ENCODE data around the gene ABLIM3.

The ABLIM3 gene

DNA sequence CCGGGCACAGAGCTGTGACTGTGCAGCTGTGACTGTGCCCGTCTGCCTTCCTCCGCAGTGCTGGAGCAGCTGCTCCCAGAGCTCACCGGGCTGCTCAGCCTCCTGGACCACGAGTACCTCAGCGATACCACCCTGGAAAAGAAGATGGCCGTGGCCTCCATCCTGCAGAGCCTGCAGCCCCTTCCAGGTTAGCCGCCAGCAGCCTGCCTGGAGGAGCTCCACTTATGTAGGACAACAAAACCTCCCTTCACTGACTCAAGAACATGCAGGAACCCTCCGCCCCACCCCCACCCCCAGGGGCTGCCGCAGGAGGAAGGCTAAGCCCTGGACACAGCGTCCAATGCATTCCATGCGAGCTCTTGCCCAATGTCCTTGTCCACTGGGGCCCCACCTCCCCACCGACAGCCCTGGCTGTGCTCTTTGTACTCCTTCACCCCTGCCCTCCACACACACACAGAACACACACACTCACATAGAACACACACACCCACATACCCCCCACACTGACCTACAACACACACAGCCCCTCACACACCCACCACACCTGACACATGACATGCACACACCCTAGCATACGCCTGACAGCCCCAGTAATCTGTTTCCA lies 158.3 kb downstream of the ABLIM3 start:
- H3K4me3 ChIP-seq (IDR thresholded peaks at IDR 0.05; ENCODE audit: insufficient read depth, low read depth, low read length): no peak overlapping the region
- H4K20me1 ChIP-seq (ENCODE audit: insufficient read depth): no peaks in the 10 kb centered on the region
- no peak overlapping the region for H3K4me2 ChIP-seq
- no peaks in the 10 kb centered on the region for H3K36me3 ChIP-seq (ENCODE audit: insufficient read depth)
- no peak overlapping the region for H3K9ac ChIP-seq
- no peaks in the 10 kb centered on the region for H3K4me1 ChIP-seq (ENCODE audit: low read depth, poor library complexity, severe bottlenecking)
- no peaks in the 10 kb centered on the region for H3K79me2 ChIP-seq (ENCODE audit: insufficient read depth, low read depth)
- no peak overlapping the region for H3K27ac ChIP-seq
- TF ChIP-seq CTCF (conservative IDR thresholded peaks at IDR 0.05; ENCODE audit: low read depth, low read length): no peak
- no peaks in the 10 kb centered on the region for H3K27me3 ChIP-seq (ENCODE audit: insufficient read depth, low read depth)
- no peak overlapping the region for H2AFZ ChIP-seq (ENCODE audit: low read depth)

- Histone ChIP-seq H2AFZ (ENCODE audit: low read depth) (no peak overlapping the region), H3K27me3 (ENCODE audit: insufficient read depth, low read depth) (no peaks in the 10 kb centered on the region), H3K9ac (no peak overlapping the region), H3K79me2 (ENCODE audit: insufficient read depth, low read depth) (no peaks in the 10 kb centered on the region), H4K20me1 (ENCODE audit: insufficient read depth) (no peaks in the 10 kb centered on the region), H3K4me1 (ENCODE audit: low read depth, poor library complexity, severe bottlenecking) (no peaks in the 10 kb centered on the region), H3K36me3 (ENCODE audit: insufficient read depth) (no peaks in the 10 kb centered on the region), H3K4me3 (IDR thresholded peaks at IDR 0.05; ENCODE audit: insufficient read depth, low read depth, low read length) (no peak overlapping the region), H3K4me2 (no peak overlapping the region), H3K27ac (no peak overlapping the region)
- no peak for TF ChIP-seq CTCF (conservative IDR thresholded peaks at IDR 0.05; ENCODE audit: low read depth, low read length)
Measured at GRCh38 chr5:149300441-149300840, 159.1 kb downstream of the ABLIM3 start.

DNA sequence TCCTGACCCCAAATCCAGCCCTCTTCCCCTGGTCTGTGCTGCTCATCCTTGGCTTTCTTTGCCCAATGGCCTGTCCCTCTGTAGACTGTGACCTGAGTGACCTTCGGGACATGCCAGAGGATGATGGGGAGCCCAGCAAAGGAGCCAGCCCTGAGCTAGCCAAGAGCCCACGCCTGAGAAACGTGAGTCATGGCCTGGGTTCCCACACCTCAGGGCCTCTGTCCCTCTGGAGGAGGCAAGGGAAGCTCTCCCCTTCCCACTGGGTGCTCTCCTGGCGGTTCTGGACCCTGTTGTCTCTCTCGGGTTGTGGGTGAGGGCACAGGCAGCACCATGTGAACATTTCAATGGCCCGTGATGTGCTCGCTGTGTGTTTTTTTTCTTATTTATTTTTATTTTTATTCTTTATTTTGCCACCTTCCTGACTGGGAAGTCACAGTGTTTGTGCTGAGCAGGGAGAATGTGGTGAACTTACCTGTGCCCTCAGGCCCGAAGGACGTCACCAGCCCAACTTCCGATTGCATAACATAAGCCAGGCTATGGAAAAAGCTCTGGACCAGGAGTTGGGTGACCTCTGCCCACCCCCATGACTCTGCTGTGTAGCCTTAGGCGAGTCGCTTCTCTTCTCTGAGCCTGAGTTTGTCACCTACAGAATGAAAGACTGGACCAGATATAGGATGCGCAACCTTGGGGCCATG lies 159.9 kb downstream of the ABLIM3 start:
- Histone ChIP-seq H4K20me1 (ENCODE audit: insufficient read depth) (no peaks in the 10 kb centered on the region), H3K36me3 (ENCODE audit: insufficient read depth) (no peaks in the 10 kb centered on the region), H3K9ac (no peak overlapping the region), H3K4me3 (IDR thresholded peaks at IDR 0.05; ENCODE audit: insufficient read depth, low read depth, low read length) (no peak overlapping the region), H3K4me1 (ENCODE audit: low read depth, poor library complexity, severe bottlenecking) (no peaks in the 10 kb centered on the region), H3K27me3 (ENCODE audit: insufficient read depth, low read depth) (no peaks in the 10 kb centered on the region), H3K79me2 (ENCODE audit: insufficient read depth, low read depth) (no peaks in the 10 kb centered on the region), H3K27ac (no peak overlapping the region), H3K4me2 (no peak overlapping the region), H2AFZ (ENCODE audit: low read depth) (no peak overlapping the region)
- TF ChIP-seq CTCF (conservative IDR thresholded peaks at IDR 0.05; ENCODE audit: low read depth, low read length): no peak

DNA sequence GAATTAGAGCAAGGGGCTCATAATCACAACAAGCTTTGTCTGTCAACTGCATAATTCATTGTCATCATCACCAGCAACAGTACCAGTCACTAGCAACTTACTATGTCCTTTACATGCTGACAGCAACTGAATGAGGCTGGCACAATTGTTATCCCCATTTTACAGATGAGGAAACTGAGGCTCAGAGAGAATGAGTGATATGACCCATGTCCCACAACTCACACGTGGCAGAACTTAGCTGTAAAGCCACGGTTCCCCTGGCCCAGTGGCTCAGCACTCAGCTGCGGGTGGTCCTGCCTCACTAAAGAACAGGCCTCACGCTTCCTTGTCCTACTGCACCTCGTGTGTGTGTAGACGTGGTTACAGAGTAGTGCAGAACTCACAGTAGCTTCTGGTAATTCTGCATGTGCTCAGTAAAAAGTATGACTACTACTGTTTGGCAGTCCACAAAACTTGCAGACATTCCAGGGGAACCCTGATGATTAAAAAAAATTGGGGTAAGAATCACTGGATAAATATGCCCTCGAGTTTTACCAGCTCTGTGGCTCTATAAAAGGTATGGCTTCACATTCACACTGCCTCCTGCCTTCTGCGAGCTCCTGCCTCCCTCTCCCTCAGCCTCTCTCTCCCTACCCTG lies 160.6 kb downstream of the ABLIM3 start:
- no peaks in the 10 kb centered on the region for H3K79me2 ChIP-seq (ENCODE audit: insufficient read depth, low read depth)
- no peaks in the 10 kb centered on the region for H3K27me3 ChIP-seq (ENCODE audit: insufficient read depth, low read depth)
- H3K4me3 ChIP-seq (IDR thresholded peaks at IDR 0.05; ENCODE audit: insufficient read depth, low read depth, low read length): no peak overlapping the region
- H3K36me3 ChIP-seq (ENCODE audit: insufficient read depth): no peaks in the 10 kb centered on the region
- no peaks in the 10 kb centered on the region for H3K4me1 ChIP-seq (ENCODE audit: low read depth, poor library complexity, severe bottlenecking)
- no peak overlapping the region for H3K4me2 ChIP-seq
- no peak overlapping the region for H3K27ac ChIP-seq
- no peaks in the 10 kb centered on the region for H4K20me1 ChIP-seq (ENCODE audit: insufficient read depth)
- H2AFZ ChIP-seq (ENCODE audit: low read depth): no peak overlapping the region
- TF ChIP-seq CTCF (conservative IDR thresholded peaks at IDR 0.05; ENCODE audit: low read depth, low read length): no peak
- H3K9ac ChIP-seq: no peak overlapping the region

Measured in KMS-11 (cell line).